Hindlimb muscle (tissue), 1 donor: ENCODE data around the gene ANGPTL4. TPM values are rescaled to one million over a fixed set of nuclear protein-coding genes. Genes with fewer than 3 reads are reported as not detected.

Experiments used
- DNase-seq: peaks from one replicate; pipeline ENCODE4 v3.0.0-alpha.2; 2013
- polyA plus RNA-seq: library from polyadenylated mRNA; unstranded; fragments of 120-200 nt; gene quantifications from one replicate; pipeline ENCODE4 v1.2.1, GENCODE V29; 2013; ENCODE audit not compliant: insufficient read length

Gene ANGPTL4
- polyA plus RNA-seq, 1 donor, result 3.6 TPM

DNA sequence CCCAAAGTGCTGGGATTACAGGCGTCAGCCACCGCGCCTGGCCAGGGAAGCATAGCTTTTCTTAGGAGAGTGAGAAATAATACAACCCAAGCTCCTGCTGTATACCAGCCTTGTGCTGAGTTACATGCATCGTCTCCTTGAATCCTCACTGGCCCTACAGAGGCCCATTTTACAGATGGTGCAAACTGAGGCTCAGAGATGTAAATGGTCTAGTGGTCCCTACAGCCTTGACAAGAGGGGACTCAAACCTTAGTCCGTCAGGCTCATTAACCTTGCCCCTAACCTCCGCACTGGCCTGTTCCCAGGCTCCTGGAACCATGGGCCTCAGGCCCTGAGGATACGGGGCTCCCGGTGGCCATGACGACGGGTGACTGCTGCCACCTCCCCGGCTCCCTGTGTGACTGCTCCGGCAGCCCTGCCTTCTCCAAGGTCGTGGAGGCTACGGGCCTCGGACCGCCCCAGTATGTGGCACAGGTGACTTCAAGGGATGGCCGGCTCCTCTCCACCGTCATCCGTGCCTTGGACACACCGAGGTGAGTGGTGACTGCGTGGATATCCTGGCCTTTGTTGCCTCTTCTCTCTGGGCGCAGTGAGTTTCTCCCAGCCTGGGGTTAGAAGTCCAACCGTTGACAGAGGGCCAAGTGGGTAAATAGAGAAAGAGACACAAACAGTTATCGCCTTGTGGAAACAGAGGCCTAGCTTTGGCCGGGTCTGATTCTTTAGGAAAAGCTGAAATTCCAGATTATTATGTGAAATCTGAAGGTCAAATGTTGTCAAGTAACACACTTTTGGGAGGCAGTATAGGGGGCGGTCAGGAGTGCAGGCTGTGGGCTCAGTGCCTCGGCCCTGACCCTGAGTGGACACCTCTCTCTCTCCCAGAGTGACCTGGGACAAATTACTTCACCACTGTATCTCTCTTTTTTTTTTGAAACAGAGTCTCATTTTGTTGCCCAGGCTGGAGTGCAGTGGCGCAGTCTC lies 57.8 kb downstream of the ANGPTL4 start:
- DNase-seq, result no peak

DNA sequence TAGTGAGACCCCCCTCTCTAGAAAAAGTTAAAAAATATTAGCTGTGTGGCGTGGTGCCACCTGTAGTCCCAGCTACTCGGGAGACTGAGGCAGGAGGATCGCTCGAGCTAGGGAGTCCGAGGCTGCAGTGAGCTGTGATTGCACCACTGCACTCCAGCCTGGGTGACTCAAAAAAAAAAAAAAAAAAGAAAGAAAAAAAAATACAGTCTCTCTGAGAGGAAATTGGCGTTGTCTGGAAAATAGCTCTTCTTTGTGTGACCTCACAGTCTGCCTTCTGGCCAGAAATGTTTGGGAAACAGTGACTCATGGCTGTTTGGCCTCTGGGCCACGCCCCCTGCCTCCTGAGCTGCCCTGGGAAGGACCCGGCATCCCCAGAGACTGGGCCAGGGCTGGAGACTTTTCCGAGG lies 59.9 kb downstream of the ANGPTL4 start:
- DNase-seq, result peak; percentile 94

Other genes with a start within 250 kb of the ANGPTL4 start
- 14.4 TPM for gene FBN3, start 214.6 kb upstream of the ANGPTL4 start, polyA plus RNA-seq
- gene CERS4, start 154.8 kb upstream of the ANGPTL4 start, polyA plus RNA-seq, result 17.6 TPM
- gene CD320, start 55.8 kb upstream of the ANGPTL4 start, polyA plus RNA-seq, result 21.7 TPM
- 33.7 TPM for gene NDUFA7, start 42.8 kb upstream of the ANGPTL4 start, polyA plus RNA-seq
- gene RPS28, start 42.7 kb upstream of the ANGPTL4 start, polyA plus RNA-seq, result 729 TPM
- 15.8 TPM for gene KANK3, start 20.9 kb upstream of the ANGPTL4 start, polyA plus RNA-seq
- 85.3 TPM for gene RAB11B, start 26.2 kb downstream of the ANGPTL4 start, polyA plus RNA-seq
- 16.9 TPM for gene MARCHF2, start 49.1 kb downstream of the ANGPTL4 start, polyA plus RNA-seq
- gene HNRNPM, start 80.8 kb downstream of the ANGPTL4 start, polyA plus RNA-seq, result 198 TPM
- 2.9 TPM for gene PRAM1, start 138.5 kb downstream of the ANGPTL4 start, polyA plus RNA-seq
- 20.0 TPM for gene ZNF414, start 150.0 kb downstream of the ANGPTL4 start, polyA plus RNA-seq
- 12.3 TPM for gene MYO1F, start 213.3 kb downstream of the ANGPTL4 start, polyA plus RNA-seq
- 31.2 TPM for gene ADAMTS10, start 246.6 kb downstream of the ANGPTL4 start, polyA plus RNA-seq